B cell (primary cell): ENCODE data around the gene SMARCC1. TPM values are rescaled to one million over a fixed set of nuclear protein-coding genes. Genes with fewer than 3 reads are reported as not detected.

Experiments used
- ATAC-seq: fragments of 200-7000 bp; cut with Tn5 transposase; one replicate; pipeline ENCODE4 v1.10.0; 2021; ENCODE audit warnings: low read depth, mild to moderate bottlenecking, moderate number of reproducible peaks, moderate library complexity
- CTCF ChIA-PET: fragments of 350-600 bp; sonication (Branson Sonifier 250); formaldehyde crosslinking; loops from one replicate; lab custom pipeline; 2021; ENCODE audit warnings: antibody characterized with exemption, inconsistent platforms; lab: Charles Lee
- POLR2A ChIA-PET: fragments of 350-600 bp; sonication (Branson Sonifier 250); formaldehyde crosslinking; loops from one replicate; lab custom pipeline; 2021; ENCODE audit warnings: antibody characterized with exemption; lab: Charles Lee
- DNase-seq: peaks from one replicate; pipeline ENCODE4 v3.0.0; 2013
- H2AFZ ChIP-seq: 2 replicates; pipeline ENCODE4 v1.6.1; 2012; ENCODE audit warnings: mild to moderate bottlenecking, low read depth, low read length; ENCODE audit not compliant: insufficient read depth, poor library complexity, severe bottlenecking
- H3K27ac ChIP-seq, 2 donors: 1 replicate in 1 of 2; 2 replicates in 1 of 2; pipeline ENCODE4 v1.5.1; 2012 to 2013; ENCODE audit warnings: low read length in 2 of 2, mild to moderate bottlenecking in 2 of 2, moderate library complexity in 1 of 2
- H3K27me3 ChIP-seq, 4 experiments: fragments of 200-600 bp in 1 of 4; sonication (generic) in 1 of 4; replicated peaks in 1 of 4; 1 replicate in 2 of 4; 2 replicates in 2 of 4; pipeline versions ENCODE4 v1.6.1 to v1.7.0; 2013 to 2016; ENCODE audit warnings: low read length in 3 of 4, mild to moderate bottlenecking in 2 of 4, mixed read lengths in 1 of 4, moderate library complexity in 1 of 4; ENCODE audit not compliant: insufficient read depth in 4 of 4, control insufficient read depth in 3 of 4; ENCODE audit errors: control extremely low read depth in 1 of 4
- H3K36me3 ChIP-seq, 2 experiments: replicated peaks in 1 of 2; 1 replicate in 1 of 2; 2 replicates in 1 of 2; pipeline versions ENCODE4 v1.6.1 to v1.7.1; 2013; ENCODE audit warnings: low read length in 1 of 2; ENCODE audit not compliant: insufficient read depth in 2 of 2, control insufficient read depth in 1 of 2; ENCODE audit errors: control extremely low read depth in 1 of 2, extremely low read depth in 1 of 2
- H3K4me1 ChIP-seq, 2 donors: fragments of 200-600 bp in 1 of 2; sonication (generic) in 1 of 2; 1 replicate in 1 of 2; 2 replicates in 1 of 2; pipeline versions ENCODE4 v1.5.1 to v1.6.1; 2013 to 2017; ENCODE audit warnings: low read length in 2 of 2; ENCODE audit not compliant: control insufficient read depth in 2 of 2, insufficient read depth in 2 of 2
- H3K4me2 ChIP-seq: replicated peaks from 2 replicates; pipeline ENCODE3; 2012; ENCODE audit warnings: mild to moderate bottlenecking, low read depth, low read length; ENCODE audit not compliant: poor library complexity, severe bottlenecking
- H3K4me3 ChIP-seq, 5 experiments: fragments of 200-600 bp in 1 of 5; sonication (generic) in 1 of 5; 1 replicate in 3 of 5; 2 replicates in 2 of 5; pipeline versions ENCODE4 v1.5.1 to v1.7.0; 2011 to 2016; ENCODE audit warnings: low read length in 4 of 5, mild to moderate bottlenecking in 4 of 5, low read depth in 2 of 5, control low read depth in 1 of 5, moderate library complexity in 1 of 5; ENCODE audit not compliant: insufficient read depth in 1 of 5; ENCODE audit errors: control extremely low read depth in 1 of 5, extremely low read depth in 1 of 5
- H3K79me2 ChIP-seq: fragments of 200-600 bp; sonication (generic); one replicate; pipeline ENCODE4 v1.6.0; 2016; ENCODE audit warnings: low read length; ENCODE audit not compliant: control insufficient read depth, insufficient read depth
- H3K9ac ChIP-seq: fragments of 200-600 bp; sonication (generic); 2 replicates; pipeline ENCODE4 v1.6.1; 2017; ENCODE audit warnings: mild to moderate bottlenecking, low read length, moderate library complexity
- H3K9me3 ChIP-seq, 3 donors: one replicate each; pipeline versions ENCODE4 v1.6.1 to v1.7.1; 2013; ENCODE audit warnings: low read length in 2 of 3; ENCODE audit not compliant: control insufficient read depth in 2 of 3, insufficient read depth in 1 of 3; ENCODE audit errors: control extremely low read depth in 1 of 3
- H4K20me1 ChIP-seq: 2 replicates; pipeline ENCODE4 v1.6.0; 2012; ENCODE audit warnings: mild to moderate bottlenecking, low read length; ENCODE audit not compliant: insufficient read depth, control insufficient read depth, poor library complexity, severe bottlenecking
- H3K27ac Mint-ChIP-seq: one replicate; pipeline ENCODE4 v1.8.0; 2021; ENCODE audit warnings: mixed read lengths
- H3K27me3 Mint-ChIP-seq: one replicate; pipeline ENCODE4 v1.8.0; 2021; ENCODE audit warnings: mixed read lengths
- H3K4me1 Mint-ChIP-seq: one replicate; pipeline ENCODE4 v1.8.0; 2021; ENCODE audit warnings: mixed read lengths
- H3K4me3 Mint-ChIP-seq: one replicate; pipeline ENCODE4 v1.8.0; 2021; ENCODE audit warnings: mixed read lengths
- H3K9me3 Mint-ChIP-seq: one replicate; pipeline ENCODE4 v1.8.0; 2022; ENCODE audit warnings: mixed read lengths; ENCODE audit not compliant: insufficient read depth
- CTCF ChIP-seq: fragments of 200-600 bp; IDR thresholded peaks from one replicate; pipeline ENCODE4 v1.8.0; 2022; ENCODE audit warnings: antibody characterized with exemption, mild to moderate bottlenecking
- EZH2 ChIP-seq: IDR thresholded peaks from 2 replicates; pipeline ENCODE4 v1.6.1; 2012; ENCODE audit warnings: borderline replicate concordance, low read depth, mild to moderate bottlenecking, moderate library complexity, low read length; ENCODE audit not compliant: insufficient read depth, poor library complexity, severe bottlenecking
- WGBS: methylation state at CpG from one replicate; pipeline ENCODE4 v1.1.5; 2013; ENCODE audit warnings: missing lambda C conversion rate; ENCODE audit not compliant: insufficient coverage; 5-methylcytosine and 5-hydroxymethylcytosine counted together
- intact Hi-C: fragments of 100-400 bp; cut with micrococcal nuclease; formaldehyde crosslinking; loops from one replicate; pipeline ENCODE4 v1.10.0; 2022
- polyA plus RNA-seq: library from polyadenylated mRNA; depleted of rRNA; stranded (reverse); fragments of >200 nt; gene quantifications from 2 replicates; pipeline ENCODE4 v1.2.3, GENCODE V29; 2012
- total RNA-seq, 2 donors: library from RNA; stranded (reverse); fragments of 120-200 nt in 1 of 2; gene quantifications; 1 replicate in 1 of 2; 2 replicates in 1 of 2; pipeline versions ENCODE4 v1.2.3 to v1.2.4, GENCODE V29; 2013 to 2022

SMARCC1 gene
- total and polyA plus RNA-seq, 2 donors (not counting 1 experiment from before 2014, with no cell fraction given), result 13.1 to 155 TPM

GRCh38 chr3:47701388-47701787, 80.3 kb downstream of the SMARCC1 start:
- intact Hi-C loops, result no loop called here
- Histone ChIP-seq H3K36me3 (peaks cover 8 to 55% of the 10 kb centered on the region in 2 experiments), H4K20me1 (no peaks in the 10 kb centered on the region), H3K9ac (no peak overlapping the region), H2AFZ (no peak overlapping the region), H3K27me3 (no peaks in the 10 kb centered on the region), H3K27ac (no peak overlapping the region), H3K79me2 (peaks cover 8% of the 10 kb centered on the region), H3K9me3 (no peaks in the 10 kb centered on the region), H3K4me1 (no peaks in the 10 kb centered on the region), H3K4me3 (no peak overlapping the region), H3K4me2 (no peak overlapping the region)
- H3K4me1 Mint-ChIP-seq, result no peaks in the 10 kb centered on the region
- no peaks in the 10 kb centered on the region for H3K27me3 Mint-ChIP-seq
- CTCF ChIA-PET, result no interaction called here
- no peak overlapping the region for H3K27ac Mint-ChIP-seq
- no peak for ATAC-seq
- 100% methylated on average over 6 of the region's 11 CpGs for WGBS
- no peak for DNase-seq
- no peak for TF ChIP-seq EZH2
- TF ChIP-seq CTCF, result no peak
- POLR2A ChIA-PET, result no interaction called here
- no peak overlapping the region for H3K4me3 Mint-ChIP-seq
- no peaks in the 10 kb centered on the region for H3K9me3 Mint-ChIP-seq

DNA sequence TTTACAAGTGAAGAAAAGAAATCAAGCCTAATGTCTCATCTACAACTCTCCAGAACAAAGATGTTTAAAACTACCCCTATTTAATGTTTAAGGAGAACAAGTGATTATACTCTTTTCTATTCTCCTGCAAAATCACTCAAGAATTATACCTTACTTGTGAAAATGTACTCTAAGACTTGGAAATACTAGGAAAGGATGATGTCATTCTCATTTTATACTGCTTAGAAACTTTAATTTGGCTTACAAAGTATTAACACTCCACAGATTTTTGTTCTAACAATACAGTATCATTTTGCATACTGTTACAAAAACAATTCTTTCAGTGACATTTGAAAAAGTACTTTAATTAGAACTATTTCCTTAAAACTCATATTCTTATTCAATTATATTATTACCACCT, 89.5 kb downstream of the SMARCC1 start:
- Mint-ChIP-seq H3K27ac (no peak overlapping the region), H3K27me3 (no peaks in the 10 kb centered on the region), H3K4me1 (no peaks in the 10 kb centered on the region), H3K4me3 (no peak overlapping the region), H3K9me3 (no peaks in the 10 kb centered on the region)
- intact Hi-C loops, result no loop called here
- CTCF ChIA-PET, result no interaction called here
- POLR2A ChIA-PET, result no interaction called here
- Histone ChIP-seq H3K9ac (no peak overlapping the region), H3K4me2 (no peak overlapping the region), H3K4me1 (no peaks in the 10 kb centered on the region), H4K20me1 (no peaks in the 10 kb centered on the region), H3K27ac (no peak overlapping the region), H3K36me3 (peaks cover 5 to 65% of the 10 kb centered on the region in 2 experiments), H2AFZ (no peak overlapping the region), H3K79me2 (peaks cover 1% of the 10 kb centered on the region), H3K27me3 (no peaks in the 10 kb centered on the region), H3K4me3 (no peak overlapping the region), H3K9me3 (no peaks in the 10 kb centered on the region)
- TF ChIP-seq EZH2 (no peak), CTCF (no peak)
- ATAC-seq (no peak), DNase-seq (no peak)
